Islet of Langerhans (tissue), 1 donor: Measurements from ENCODE around the gene OSBPL3.
"Not testable (repeated sequence)": the region's sequence is repeated elsewhere in the genome, so short reads cannot be mapped to it uniquely, and the experiment has no call there.

Experiments used
- FAIRE-seq: peaks from one replicate; lab custom pipeline; 2011; peaks lifted over from hg19 to GRCh38; lab: Jason Lieb, UNC

The OSBPL3 gene

GRCh38 chr7:24920451-24921361 lies 59.3 kb downstream of the OSBPL3 start:
- FAIRE-seq = no peak

DNA sequence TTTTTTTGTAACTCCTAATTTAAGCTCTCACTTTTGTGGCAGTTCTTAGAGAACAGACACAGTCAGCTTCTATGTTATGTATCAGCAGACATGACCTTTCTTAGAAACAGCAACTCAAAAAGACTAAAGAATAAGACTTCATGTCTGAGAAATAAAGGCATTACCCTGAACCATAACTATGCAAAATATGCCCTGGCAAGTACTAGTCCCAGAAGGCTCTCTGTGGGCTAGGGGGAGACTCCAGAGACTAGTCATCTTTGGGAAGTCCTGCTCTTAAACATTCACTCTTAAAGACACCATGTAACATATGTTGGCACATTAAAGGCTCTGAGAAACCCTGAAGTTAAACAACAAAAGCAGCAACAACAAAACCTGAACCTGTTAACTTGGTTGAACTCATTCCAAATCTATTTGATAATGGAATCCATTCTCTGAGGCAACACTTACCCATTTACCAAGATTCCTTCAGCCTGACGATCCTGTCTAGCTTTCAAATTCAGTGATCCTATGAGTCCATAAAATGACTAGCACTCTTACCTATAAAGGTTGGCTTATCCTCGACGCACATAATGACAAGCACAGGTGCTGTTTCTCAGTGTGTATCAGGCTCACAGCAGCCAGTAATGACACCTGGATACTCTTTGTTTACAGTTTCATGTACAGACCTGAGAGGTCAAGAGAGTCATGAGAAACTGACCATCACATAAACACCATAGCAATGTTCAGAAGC lies 62.3 kb downstream of the OSBPL3 start:
- FAIRE-seq = no peak

- FAIRE-seq = no peak
Measured at GRCh38 chr7:24916463-24917040, 63.4 kb downstream of the OSBPL3 start.

DNA sequence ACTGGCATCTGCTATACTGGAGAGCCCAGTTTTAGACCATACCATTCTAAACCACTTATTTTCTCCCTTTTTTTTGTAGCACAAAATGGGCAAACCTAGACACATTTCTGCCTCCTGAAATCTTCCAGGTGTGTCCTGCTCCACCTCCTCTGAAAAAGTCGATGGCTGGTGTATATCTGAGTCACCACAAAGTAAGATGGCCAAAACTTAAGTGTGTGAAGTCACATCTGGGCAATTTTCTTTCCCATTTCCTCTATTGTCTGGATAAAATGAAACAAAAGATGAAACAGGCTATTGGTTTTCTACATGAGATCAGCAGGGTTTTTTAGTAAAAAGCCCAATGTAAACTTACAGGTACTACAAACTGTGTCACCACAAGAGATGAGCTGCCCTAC lies 65.5 kb downstream of the OSBPL3 start:
- no peak for FAIRE-seq

GRCh38 chr7:24913801-24914464 lies 66.0 kb downstream of the OSBPL3 start:
- FAIRE-seq = no peak

DNA sequence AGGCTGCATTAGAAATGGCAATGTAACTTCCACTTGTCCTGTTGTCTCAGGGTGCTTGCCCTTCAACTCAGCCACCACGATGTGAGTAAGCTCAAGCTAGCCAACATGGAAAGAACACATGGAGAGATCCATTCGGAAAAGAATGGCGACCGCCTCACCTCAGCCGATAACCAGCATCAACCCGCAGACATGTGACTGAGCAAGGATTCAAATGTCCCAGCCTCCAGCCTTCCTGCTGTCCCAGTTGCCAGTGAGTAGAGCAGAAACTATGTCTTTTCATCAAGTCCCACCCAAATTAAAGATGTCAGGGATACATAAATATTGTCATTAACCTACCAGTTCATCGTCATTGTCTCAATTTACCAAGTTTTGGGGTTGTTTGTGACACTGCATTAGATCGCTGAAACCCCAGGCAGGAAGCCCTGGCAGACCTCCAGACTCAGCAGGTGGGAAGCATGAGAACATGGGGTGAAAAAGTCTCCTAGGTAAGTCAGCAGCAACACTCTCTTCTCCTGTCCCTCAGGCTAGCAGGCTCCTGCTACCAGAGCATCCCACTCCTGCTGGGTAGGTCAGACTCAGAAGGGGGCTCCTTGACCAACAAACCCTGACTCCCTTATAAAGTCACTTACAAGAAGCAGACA lies 67.0 kb downstream of the OSBPL3 start:
- no peak for FAIRE-seq

DNA sequence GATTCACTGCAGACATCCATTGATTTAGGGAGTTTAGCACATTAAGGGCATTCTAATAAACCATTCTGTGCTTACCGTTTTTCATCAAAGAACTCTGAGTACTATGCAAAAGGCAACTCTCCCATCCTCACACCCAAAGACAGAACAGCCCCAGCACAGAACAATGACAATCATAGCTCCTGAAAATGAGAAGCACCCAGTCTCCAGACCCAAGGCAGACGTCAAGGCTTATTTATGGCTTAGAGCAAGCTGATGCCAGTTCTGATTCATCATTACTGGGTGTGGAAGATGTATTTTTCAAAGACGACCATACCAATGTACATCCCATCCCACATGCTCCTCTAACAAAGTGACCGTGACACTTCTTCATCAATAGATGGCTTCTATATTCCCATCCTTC lies 67.6 kb downstream of the OSBPL3 start:
- no peak for FAIRE-seq

- no peak for FAIRE-seq
Measured at GRCh38 chr7:24911213-24911603, 68.8 kb downstream of the OSBPL3 start.

- no peak for FAIRE-seq
Measured at GRCh38 chr7:24910551-24911212, 69.3 kb downstream of the OSBPL3 start.

- no peak for FAIRE-seq
Measured at GRCh38 chr7:24908727-24909126, 71.3 kb downstream of the OSBPL3 start.

GRCh38 chr7:24908166-24908565 lies 71.8 kb downstream of the OSBPL3 start:
- FAIRE-seq = no peak

GRCh38 chr7:24907311-24907886 lies 72.6 kb downstream of the OSBPL3 start:
- FAIRE-seq = no peak

GRCh38 chr7:24905996-24906770 lies 73.8 kb downstream of the OSBPL3 start:
- no peak for FAIRE-seq

DNA sequence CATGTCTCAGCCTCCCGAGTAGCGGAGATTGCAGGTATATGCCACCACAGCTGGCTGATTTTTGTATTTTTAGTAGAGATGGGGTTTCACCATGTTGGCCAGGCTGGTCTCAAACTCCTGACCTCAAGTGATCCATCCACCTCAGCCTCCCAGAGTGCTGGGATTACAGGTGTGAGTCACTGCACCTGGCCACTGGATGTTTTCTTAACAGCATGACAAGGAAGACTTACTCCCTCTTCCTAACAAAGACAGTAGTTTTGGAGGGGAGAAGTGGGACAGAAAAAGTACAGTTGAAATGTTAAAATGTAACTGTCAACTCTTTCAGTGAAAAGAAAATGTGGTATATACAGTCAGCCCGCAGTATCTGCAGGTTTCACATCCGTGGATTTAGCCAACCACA lies 76.0 kb downstream of the OSBPL3 start:
- FAIRE-seq = not testable (repeated sequence)

- no peak for FAIRE-seq
Measured at GRCh38 chr7:24903559-24903958, 76.4 kb downstream of the OSBPL3 start.

DNA sequence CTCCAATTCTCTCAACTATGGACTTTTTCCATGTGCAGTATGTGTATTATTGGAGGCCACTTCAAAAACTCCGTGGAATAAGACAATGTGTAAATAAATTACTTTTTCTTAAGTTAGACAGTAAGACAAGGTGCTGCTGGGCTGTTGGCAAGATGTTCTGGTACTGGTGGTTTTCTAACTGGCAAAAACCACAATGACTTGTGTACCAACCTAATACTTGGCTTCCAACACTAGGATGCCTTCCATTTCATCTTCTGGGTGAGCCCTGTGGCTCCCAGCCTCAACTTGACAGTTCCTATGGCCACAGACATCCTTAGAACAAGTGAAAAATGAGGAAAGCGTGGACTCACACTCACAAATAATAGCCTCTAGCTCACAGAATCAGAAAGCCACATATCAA lies 77.0 kb downstream of the OSBPL3 start:
- FAIRE-seq = no peak

- FAIRE-seq = no peak
Measured at GRCh38 chr7:24902276-24902675, 77.7 kb downstream of the OSBPL3 start.

GRCh38 chr7:24899905-24900304 lies 80.1 kb downstream of the OSBPL3 start:
- no peak for FAIRE-seq

DNA sequence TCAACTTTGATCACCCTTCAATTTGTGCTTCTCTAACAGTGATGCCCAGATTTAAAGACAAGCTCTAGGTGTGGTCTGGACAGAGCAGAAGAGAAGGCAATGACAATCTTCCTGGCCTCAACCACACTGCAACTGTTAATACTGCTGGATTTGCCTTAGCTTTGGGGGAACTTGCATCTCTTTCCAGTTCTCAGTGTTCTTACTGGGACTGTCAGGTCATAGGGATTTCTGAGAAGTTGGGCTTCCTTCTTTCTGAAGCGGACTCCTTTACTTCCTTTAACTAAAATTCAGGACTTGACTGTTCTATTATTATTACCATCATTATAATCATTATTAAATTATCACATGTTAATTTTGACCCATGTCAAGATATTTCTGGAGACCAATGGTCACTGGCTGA lies 80.8 kb downstream of the OSBPL3 start:
- no peak for FAIRE-seq

GRCh38 chr7:24898691-24899090 lies 81.3 kb downstream of the OSBPL3 start:
- FAIRE-seq = no peak
